KOPT-K1 (cell line): ENCODE results near the gene KBTBD13.
"Not testable (repeated sequence)": the region's sequence is repeated elsewhere in the genome, so short reads cannot be mapped to it uniquely, and the experiment has no call there.

ENCODE experiments used
- H3K27ac ChIP-seq: fragments of 200-600 bp; sonication (generic); 2 replicates; pipeline ENCODE4 v1.5.1; 2016; ENCODE audit warnings: antibody characterized with exemption, mild to moderate bottlenecking, low read depth, low read length; ENCODE audit not compliant: poor library complexity, severe bottlenecking
- H3K36me3 ChIP-seq: fragments of 200-600 bp; sonication (generic); 2 replicates; pipeline ENCODE4 v1.5.1; 2017; ENCODE audit warnings: antibody characterized with exemption, mild to moderate bottlenecking, low read length, moderate library complexity; ENCODE audit not compliant: insufficient read depth
- H3K9me3 ChIP-seq: fragments of 200-600 bp; sonication (generic); 2 replicates; pipeline ENCODE4 v1.5.1; 2017; ENCODE audit warnings: antibody characterized with exemption, low read length, mild to moderate bottlenecking; ENCODE audit not compliant: insufficient read depth, poor library complexity, severe bottlenecking

KBTBD13 gene

DNA sequence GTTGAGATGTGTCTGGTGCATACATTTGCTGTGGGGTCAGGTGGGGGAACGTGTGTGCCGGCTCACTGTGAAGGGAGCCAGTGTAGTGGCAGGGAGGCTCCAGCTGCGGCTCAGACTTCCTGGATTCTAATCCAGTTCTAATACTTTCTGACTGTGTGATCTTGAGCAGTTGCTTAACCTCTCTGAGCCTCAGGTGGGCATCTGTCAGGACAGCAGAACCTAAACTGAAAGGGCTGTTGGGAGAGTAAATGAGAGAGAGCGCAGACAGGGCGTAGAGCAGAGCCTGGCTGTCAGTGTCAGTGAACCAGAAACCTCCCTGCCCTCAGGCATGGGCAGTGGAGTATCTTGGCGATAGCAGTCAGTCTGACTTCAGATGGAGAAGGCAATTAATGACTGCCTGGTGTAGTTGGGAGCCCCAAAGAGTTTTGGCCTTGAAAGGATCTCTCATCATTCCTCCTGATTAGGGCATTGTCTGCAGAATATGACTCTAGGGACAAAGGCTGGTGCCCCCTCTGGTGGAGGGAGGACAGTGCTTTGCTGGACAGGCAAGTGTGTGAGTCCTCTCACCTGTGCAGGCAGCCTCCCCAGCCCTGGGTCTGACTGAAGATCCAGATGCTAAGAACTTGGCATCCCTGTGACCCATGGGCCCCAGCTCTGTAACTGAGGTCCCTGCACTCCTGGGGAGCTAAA lies 9.6 kb downstream of the KBTBD13 start:
- no peaks in the 10 kb centered on the region for H3K9me3 ChIP-seq
- H3K27ac ChIP-seq, result no peak overlapping the region
- no peaks in the 10 kb centered on the region for H3K36me3 ChIP-seq

DNA sequence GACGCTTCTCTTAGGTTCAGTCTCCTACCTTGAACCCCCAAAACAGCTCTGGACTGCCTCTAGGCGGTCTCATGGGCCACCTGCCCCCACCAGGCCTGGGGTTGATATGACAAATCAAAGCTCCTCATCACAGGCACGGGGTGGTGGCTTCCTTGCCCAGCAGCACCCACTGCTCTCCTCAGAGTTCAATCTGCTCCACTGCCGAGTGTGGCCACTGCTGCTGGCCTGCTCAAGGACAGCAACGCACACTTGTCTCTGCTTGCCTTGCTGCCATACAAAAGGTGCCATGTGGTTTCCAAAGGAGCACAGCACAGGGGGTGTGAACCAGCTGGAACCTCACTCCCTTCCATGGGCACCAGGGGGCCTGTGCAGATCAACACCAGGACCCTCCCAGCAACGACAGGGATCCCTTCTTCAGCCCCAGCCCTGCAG lies 10.2 kb downstream of the KBTBD13 start:
- H3K27ac ChIP-seq, result no peak overlapping the region

DNA sequence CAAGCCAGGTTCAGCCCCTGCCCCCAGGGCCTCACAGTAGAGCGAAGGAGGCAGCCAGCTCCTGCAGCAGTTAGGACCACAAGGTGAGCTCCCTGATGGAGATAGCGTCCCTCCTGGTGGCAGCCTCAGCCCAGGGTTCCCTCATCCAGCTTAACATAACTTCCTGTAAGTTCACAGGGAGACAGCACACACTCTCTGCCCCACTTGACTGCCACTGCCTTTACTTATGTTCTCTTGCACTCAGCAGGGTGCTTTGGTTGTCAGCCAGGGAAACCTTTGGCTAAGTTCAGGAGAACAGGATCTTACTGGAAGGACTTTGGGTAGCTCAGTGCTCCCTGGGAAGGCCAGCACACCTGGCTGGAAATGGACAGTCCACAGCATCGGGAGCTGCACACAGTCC lies 10.9 kb downstream of the KBTBD13 start:
- Histone ChIP-seq H3K27ac (no peak overlapping the region), H3K9me3 (no peaks in the 10 kb centered on the region), H3K36me3 (no peaks in the 10 kb centered on the region)

More for the DNA sequence above, 10.2 kb downstream of the KBTBD13 start:
- no peaks in the 10 kb centered on the region for H3K9me3 ChIP-seq
- no peaks in the 10 kb centered on the region for H3K36me3 ChIP-seq

DNA sequence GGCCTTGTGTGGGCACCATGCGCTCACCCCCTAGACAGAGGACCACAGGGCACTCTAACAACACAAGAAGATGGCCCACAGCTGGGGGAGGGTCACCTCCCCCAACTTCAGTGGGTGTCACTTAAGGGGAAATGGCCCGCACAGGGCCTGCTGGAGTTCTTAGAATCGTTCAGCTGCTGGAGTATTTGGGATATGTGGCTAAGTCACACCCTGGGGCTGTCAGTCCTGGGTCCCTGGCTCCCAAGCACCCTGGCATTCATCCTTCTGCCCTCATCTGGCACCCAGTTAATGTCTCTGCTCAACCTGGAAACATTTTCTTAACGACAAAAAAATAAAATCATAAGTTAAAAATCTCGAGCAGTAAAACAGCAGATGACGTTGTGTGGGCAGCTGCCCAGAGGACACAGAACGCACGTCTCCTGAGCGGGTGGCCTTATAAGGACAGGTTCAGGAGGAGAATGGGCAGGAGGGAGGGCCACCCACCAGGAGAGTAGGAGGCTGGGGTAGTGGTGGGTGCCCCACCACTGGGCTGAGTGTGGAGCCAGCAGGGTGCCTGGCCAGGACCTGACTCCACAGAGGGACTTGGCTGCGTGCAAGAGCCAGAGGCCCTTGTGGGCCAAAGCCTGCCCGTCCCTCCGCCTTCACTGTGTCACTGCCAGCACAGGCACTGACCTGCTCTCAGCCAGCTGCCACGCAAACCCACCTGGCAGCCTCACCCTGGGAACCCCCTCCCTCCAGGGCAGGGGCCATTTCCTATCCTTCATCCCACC lies 11.5 kb downstream of the KBTBD13 start:
- Histone ChIP-seq H3K27ac (no peak overlapping the region), H3K36me3 (no peaks in the 10 kb centered on the region), H3K9me3 (no peaks in the 10 kb centered on the region)

DNA sequence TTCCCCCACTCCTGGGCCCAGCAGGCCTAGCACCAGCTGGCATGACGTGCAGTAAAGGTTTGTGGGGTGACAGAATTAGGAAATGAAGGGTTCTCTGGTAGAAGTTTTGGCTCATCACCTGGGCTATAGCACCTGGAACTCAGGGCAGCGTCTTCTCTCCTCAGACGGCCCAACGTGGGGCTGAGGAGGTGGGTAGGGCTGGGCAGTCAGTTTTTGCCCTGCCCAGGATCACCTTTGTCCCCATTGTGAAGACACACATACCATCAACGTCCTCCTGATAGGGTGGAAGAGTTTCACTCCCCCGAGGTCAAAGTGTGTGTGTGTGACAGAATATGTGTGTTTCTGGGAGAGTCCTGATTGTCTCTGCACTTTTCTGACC lies 12.1 kb downstream of the KBTBD13 start:
- H3K9me3 ChIP-seq, result no peaks in the 10 kb centered on the region
- no peak overlapping the region for H3K27ac ChIP-seq
- H3K36me3 ChIP-seq, result no peaks in the 10 kb centered on the region

DNA sequence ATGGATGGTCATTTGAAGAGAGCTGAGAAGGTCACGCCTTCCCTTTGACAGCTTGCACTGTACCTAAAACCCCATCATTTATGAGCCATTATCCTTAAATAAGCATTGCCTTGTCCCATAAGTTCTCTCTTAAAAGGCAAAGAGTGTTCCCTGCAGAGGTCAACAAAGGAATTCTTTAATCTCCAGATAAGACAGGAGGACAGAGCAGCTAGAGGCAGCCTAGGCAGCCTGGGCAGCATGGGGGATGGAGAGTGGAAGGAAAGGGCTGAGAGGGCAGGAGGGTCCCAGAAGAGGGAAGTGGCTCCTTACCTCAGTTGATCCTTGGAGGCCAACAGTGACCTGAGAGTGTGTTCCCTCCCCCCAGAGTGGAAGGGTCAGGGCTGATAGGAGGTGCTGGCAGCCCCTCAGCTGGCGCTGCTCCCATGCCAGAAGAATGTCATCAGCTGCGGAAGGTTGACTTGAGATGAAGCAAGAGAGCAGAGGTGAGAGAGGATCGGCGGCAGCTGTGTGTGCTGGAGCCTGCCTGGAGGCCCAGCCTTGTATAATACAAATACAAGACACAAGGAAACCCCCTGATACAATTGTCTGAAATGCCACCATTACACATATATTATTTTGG lies 12.8 kb downstream of the KBTBD13 start:
- no peak overlapping the region for H3K27ac ChIP-seq
- H3K9me3 ChIP-seq, result no peaks in the 10 kb centered on the region

DNA sequence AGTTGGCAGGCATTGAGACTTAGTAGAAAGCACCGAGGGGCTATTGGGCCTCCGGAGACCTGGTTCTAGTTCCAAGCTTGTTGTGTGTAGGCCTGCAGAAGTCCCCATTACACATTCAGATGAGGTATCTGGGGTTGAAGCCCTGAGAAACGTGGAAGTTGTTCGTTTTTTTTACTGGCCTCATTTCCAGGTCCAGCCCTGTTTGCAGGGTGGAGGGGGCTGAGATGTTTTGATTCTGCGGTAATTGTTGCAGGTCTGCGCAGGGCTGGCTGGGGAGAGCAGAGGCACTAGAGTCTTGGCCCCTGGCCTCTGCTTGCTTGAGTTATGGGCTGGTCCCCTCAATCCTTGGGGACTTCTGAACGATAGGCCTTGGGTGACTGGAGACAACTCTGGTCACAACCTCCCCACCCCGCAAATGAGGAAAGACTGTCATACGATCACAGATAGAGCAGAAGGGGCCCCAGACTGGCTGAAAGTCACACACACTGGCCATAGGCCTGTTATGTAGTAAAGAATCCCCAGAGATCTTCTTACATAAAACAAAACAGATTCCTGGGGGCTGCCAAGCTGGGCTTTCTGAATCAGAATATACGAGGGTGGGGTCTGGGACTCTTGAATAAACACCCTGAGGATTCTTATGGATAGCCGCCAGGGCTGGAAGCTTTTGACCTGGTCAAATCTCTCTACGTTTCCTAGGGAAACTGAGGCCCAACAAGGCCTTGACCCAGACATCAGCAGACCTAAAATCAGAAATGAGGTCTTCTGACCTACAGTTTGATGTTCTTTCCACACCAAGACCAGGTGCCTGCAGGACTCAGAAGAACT lies 15.6 kb downstream of the KBTBD13 start:
- no peak overlapping the region for H3K27ac ChIP-seq
- no peaks in the 10 kb centered on the region for H3K36me3 ChIP-seq
- H3K9me3 ChIP-seq, result no peaks in the 10 kb centered on the region

More for the DNA sequence above, 12.8 kb downstream of the KBTBD13 start:
- H3K36me3 ChIP-seq, result no peaks in the 10 kb centered on the region

DNA sequence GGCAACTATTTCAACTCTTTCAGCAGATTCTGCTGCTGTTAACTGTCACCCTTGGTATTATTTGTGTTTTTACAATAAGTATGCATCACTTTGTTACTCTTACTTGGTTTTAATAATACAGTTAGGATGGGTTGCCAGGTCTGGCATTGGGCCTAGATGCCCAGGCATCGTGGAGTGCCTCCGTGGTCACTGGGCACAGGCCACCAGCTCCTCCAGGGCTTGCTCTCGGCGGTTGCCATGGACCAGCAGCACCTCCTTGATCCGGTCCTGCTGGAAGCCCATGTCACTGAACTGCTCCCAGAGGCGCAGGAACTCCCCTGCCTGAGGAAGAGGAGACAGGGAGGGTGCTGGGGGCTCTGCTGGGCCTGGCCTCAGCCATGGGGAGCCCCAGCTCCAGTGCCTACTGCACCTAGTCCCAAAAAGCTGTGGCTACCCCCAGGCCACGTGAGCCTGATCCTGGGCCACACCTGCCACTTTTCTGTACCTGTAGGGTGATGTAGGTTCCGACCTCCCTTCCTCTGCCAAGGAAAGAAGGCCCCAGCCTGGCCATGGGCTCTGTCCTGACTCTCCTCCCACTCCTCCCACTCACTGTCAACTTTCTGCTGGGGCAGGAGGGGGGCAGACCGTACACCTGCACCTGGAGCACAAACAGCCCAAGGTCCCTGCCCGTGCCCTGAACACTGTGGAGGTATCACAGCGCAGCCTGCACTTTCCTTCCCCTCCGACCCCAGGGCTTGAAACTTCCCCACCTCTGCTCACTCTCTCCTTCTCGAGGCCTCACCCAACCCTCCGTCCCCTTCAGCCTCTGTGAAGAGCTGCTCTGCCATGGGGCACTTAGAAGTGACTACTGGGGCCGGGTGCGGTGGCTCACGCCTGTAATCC lies 16.6 kb downstream of the KBTBD13 start:
- H3K36me3 ChIP-seq, result peaks cover 8% of the 10 kb centered on the region
- no peak overlapping the region for H3K27ac ChIP-seq
- no peaks in the 10 kb centered on the region for H3K9me3 ChIP-seq

DNA sequence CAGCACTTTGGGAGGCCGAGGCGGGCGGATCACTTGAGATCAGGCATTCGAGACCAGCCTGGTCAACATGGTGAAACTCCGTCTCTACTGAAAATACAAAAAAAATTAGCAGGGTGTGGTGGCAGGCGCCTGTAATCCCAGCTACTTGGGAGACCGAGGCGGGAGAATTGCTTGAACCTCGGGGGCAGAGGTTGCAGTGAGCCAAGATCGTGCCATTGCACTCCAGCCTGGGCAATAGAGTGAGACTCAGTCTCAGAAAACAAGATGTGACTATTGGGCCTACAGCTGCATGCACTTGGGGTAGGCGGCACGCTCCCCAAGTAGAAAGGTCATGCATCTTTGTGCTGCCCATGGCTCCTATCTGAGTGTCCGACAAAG lies 17.2 kb downstream of the KBTBD13 start:
- H3K9me3 ChIP-seq, H3K27ac ChIP-seq: not testable (repeated sequence)
- H3K36me3 ChIP-seq, result peaks cover 14% of the 10 kb centered on the region

DNA sequence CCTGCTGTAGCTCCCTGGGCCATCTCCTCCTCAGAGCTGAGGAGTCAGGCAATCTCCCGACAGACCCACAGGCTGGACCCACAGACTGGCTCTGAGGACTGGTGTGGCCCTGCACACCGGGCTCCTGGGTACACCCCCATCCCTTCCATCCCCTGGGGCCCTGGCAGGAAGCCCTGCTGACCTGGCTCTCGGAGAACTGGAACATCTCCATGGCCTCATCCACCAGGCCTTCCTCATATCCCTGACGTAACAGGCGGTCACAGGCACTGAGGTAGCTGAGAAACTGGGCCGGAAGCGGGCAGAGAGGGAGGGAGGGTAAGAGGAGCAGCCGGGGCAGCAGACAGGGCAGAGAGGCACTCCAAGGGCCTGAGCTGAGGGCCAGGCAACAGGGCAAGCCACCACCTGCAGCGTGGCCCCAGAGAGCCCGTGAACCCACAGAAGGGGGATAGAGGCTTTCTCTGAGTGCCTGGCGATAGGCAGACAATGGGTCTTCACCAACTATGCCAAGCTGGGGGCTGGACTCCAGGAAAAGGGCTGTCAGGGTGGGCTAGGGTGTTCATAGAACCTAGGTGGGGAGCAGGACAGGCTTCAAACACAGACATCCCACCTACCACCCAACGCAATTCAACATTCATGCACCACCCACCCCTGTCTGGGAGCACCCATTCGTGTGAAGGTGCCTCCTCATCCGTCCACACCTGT lies 17.9 kb downstream of the KBTBD13 start:
- Histone ChIP-seq H3K27ac (no peak overlapping the region), H3K36me3 (peaks cover 21% of the 10 kb centered on the region), H3K9me3 (no peaks in the 10 kb centered on the region)

DNA sequence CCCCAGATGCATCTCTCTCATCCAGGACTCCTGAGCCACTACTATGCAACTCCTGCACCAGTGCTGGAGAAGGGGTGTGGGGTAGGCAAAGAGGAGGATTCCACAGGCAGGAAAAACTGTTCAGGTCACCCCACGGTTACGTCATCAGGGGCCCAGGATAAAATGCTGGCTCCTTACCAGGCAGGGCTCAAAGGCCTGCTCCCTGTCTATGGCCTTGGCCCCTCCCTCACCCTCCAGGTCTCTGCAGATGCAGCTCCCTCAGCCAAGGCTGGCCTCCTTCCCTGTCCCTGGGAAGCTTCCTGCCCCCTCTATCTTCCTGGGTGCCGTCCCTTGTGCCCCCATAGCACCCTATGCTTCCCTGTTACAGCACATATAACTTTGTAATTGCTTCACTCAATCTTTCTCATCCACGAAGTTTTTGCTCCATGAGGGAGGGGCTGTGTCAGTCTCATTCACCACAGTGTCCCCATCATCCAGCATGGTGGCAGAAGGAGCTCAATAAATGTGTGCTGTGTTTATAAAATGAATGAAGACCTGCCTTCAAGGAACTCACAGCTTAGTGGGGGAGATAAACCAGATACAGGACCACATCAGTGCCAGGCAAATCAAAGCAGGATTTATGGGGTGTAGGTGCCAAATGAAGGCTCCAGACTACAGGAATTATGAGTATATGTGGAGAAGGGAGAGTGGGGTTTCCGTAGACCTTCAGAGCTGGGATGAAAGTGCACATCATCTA lies 18.6 kb downstream of the KBTBD13 start:
- Histone ChIP-seq H3K27ac (no peak overlapping the region), H3K9me3 (no peaks in the 10 kb centered on the region), H3K36me3 (peaks cover 28% of the 10 kb centered on the region)

DNA sequence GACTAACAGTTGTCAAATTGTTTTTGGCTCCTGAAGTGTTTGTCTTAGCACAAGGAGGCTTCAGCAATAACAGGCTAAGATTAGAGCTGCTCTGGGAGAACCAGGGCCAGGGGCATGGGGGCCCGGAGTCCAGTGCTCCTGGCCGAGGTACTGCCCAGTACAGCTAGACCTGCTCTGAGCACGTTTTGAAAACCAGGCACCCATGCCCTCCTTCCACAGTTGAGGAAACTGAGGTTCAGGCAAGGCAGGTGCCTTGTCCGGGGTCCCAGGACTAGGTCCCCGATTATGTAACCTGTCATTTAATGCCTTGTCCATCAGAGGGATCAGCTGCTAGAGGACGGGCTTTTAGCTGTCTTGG lies 19.2 kb downstream of the KBTBD13 start:
- no peak overlapping the region for H3K27ac ChIP-seq
- peaks cover 34% of the 10 kb centered on the region for H3K36me3 ChIP-seq
- no peaks in the 10 kb centered on the region for H3K9me3 ChIP-seq
